Superior temporal gyrus (tissue), 1 donor: ENCODE measurements around the gene LMLN.
"Not testable (repeated sequence)": the region's sequence is repeated elsewhere in the genome, so short reads cannot be mapped to it uniquely, and the experiment has no call there.

Experiments used
- DNase-seq: peaks from one replicate; pipeline ENCODE4 v3.0.0-alpha.2; 2016; ENCODE audit errors: extremely low spot score

The LMLN gene

DNA sequence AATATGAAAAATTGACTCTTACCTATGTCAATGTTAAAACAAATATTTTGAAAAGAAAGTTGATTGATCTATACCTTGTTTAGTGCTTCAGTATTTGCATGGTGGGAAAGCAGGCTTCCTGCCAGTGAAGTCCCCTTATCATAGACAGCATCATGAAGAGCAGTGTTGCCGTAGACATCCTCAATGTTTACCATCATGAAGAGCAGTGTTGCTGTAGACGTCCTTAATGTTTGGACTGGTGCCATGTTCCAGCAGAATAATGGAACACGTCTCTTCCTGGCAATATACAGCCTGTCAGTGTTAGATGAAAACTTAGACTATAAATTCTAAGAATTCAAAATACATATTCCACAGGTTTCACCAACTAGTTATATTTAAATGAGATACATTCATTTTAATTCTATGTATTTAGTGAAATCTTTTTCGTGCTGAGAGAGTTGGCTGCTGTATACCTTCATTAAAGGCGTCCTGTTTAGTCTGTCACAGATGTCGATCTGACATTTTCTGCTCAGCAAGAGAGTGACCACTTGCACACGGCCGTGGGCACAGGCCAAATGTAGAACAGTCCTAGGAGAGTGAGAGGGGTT, 116.8 kb downstream of the LMLN start:
- DNase-seq, result no peak

DNA sequence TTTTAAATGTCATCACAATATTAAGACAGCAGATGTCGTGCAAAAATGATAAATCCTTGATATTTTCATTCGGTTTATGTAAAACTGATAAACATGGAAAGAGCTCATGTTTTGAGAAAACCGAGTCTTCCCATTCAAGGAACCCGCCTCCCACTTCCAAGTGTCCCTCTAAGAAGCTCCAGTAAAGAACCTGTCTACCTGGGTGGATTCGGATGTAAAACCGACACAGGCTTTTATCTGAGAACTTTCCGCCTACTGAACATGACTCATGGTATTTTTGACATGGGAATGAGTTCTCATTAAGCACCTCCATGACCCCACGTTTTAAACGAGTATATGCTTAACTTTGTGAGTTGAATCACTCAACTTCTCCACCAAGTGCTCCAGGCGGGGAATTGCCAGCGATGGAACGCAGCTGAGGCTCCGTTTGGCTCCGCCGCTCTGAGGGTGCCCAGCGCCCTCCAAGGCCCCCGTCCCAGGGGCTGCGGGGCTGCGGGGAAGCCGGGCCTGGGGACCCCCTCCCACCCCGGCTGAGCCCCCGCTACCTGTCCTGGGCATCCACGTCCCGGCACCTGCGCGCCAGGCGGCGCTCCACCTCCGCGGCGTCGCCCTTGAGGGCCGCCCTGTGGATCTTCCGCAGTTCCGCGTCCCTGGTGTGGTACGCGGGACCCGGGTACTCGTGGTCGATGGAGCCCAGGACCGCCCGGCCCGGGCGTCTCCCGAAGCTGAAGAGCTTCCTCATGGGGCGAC, 119.9 kb downstream of the LMLN start:
- DNase-seq, result peak; percentile 20

- peak; percentile 43 for DNase-seq
These were observed 120.7 kb downstream of the LMLN start for GRCh38 chr3:198080521-198081384.

DNA sequence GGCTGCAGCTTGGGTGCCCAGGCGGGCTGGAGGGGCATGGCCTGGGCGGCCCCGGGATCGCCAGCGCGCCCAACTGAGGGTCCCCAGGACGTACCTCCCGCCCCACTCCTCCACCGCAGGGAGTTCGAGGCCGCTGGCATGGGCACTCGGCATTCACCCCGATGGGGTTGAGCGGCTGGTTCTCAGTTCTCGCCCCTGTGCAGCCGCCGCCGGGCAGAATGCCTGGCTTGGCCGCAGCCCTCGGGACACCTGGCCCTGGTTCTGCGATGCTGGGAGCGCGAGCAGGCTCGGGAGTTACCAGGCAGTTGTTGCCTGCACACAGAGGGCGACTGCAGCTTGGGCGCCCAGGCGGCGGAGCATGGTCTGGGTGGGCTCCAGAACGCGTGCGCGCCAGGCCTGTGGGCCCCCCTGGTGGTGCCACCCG, 121.4 kb downstream of the LMLN start:
- no peak for DNase-seq

GRCh38 chr3:198082226-198082625, 122.2 kb downstream of the LMLN start:
- DNase-seq, result not testable (repeated sequence)

DNA sequence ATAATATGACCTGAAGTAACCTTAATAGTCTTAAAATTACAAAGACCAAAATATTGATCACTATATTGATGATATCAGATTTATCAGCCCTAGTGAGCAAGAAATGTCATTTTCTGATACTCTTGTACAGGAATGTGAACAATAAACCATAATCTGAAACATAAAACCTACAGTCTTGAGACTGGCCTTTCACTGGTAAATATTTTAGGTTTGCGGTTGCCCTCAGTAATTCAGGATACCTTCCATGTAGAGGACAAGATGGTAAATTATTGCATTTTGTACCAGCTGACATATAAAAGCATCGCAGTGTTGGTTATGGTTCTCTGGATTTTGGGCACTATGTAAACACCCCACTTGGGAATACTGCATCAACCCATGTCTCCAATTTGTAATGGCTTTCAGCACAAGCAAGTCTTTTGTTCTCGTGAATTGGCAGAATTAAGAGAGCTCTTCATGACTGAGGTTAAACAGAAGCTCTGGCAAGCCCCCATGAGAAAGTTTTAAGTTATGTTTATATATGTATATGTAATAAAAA, 128.5 kb downstream of the LMLN start:
- no peak for DNase-seq

DNA sequence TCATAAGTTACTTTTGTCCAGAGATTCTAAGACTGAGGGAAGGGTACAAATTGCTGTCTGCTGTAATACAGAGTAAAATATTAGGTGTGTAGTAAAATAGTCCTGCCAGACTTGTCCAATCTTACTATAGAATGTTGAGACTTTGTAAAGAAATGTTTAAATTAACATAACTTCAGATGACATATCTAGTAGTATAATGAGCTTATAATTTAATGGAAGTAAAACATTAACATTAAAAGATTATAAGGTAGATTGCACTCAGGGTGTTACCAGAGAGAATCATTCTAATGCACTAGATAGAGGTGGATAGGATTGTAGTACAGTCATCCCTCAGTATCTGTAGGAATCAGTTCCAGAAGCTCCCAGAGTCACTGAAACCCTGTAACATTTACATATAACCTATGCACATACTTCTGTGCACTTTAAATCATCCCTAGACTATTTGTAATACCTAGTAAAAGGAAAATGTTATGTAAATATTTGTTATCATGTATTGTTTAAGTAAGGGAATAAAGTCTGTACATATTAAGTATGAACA, 130.8 kb downstream of the LMLN start:
- DNase-seq, result no peak

DNA sequence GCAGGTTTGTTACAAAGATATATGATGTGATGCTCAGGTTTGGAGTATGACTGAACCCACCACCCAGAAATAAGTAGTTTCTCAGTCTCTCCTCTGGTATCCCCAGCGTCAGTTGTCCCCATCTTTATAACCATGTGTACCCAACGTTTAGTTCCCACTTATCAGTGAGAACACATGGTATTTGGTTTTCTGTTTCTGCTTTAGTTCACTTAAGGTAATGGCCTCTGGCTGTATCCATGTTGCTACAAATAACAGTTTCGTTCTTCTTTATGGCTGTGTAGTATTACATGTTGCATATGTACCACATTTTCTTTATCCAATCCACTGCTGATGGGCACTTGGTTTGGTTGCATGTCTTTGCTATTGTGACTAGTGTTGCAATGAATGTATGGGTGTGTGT, 132.3 kb downstream of the LMLN start:
- DNase-seq, result no peak

- DNase-seq, result no peak
These were observed 133.2 kb downstream of the LMLN start for GRCh38 chr3:198093112-198093679.
